Skin of body (tissue), 2 donors: ENCODE measurements around the gene SMIM43. TPM values are rescaled to one million over a fixed set of nuclear protein-coding genes. Genes with fewer than 3 reads are reported as not detected.
"Not testable (repeated sequence)": the region's sequence is repeated elsewhere in the genome, so short reads cannot be mapped to it uniquely, and the experiment has no call there.

Source experiments
- DNase-seq: peaks from one replicate; lab custom pipeline; 2025; lab: John Stamatoyannopoulos, UW
- total RNA-seq: library from RNA; depleted of rRNA; stranded (reverse); fragments of >200 nt; gene quantifications from one replicate; pipeline ENCODE4 v1.2.3, GENCODE V29; 2014

The SMIM43 gene
- total RNA-seq, 1 donor from 2014 or later, result 0.30 TPM

- no peak for DNase-seq
Observed at GRCh38 chr4:121736735-121737351, 28.1 kb downstream of the SMIM43 start.

- DNase-seq, result no peak
Observed at GRCh38 chr4:121734571-121734970, 30.4 kb downstream of the SMIM43 start.

- no peak for DNase-seq
Observed at GRCh38 chr4:121733942-121734341, 31.0 kb downstream of the SMIM43 start.

GRCh38 chr4:121729753-121730152 lies 35.2 kb downstream of the SMIM43 start:
- DNase-seq, result not testable (repeated sequence)

- DNase-seq, result no peak
Observed at GRCh38 chr4:121728798-121729226, 36.2 kb downstream of the SMIM43 start.

GRCh38 chr4:121728066-121728465 lies 36.9 kb downstream of the SMIM43 start:
- DNase-seq, result no peak

GRCh38 chr4:121726642-121727268 lies 38.2 kb downstream of the SMIM43 start:
- peak; percentile 40 for DNase-seq

GRCh38 chr4:121724671-121725070 lies 40.3 kb downstream of the SMIM43 start:
- no peak for DNase-seq

GRCh38 chr4:121721700-121722099 lies 43.3 kb downstream of the SMIM43 start:
- DNase-seq, result no peak

GRCh38 chr4:121720109-121720508 lies 44.9 kb downstream of the SMIM43 start:
- DNase-seq, result no peak

- no peak for DNase-seq
Observed at GRCh38 chr4:121717680-121718237, 47.2 kb downstream of the SMIM43 start.

GRCh38 chr4:121714548-121714947 lies 50.4 kb downstream of the SMIM43 start:
- no peak for DNase-seq

GRCh38 chr4:121712783-121713182 lies 52.2 kb downstream of the SMIM43 start:
- no peak for DNase-seq

GRCh38 chr4:121712001-121712651 lies 52.8 kb downstream of the SMIM43 start:
- DNase-seq, result no peak

GRCh38 chr4:121711263-121712000 lies 53.5 kb downstream of the SMIM43 start:
- DNase-seq, result peak; percentile 53

- DNase-seq, result no peak
Observed at GRCh38 chr4:121709766-121710405, 55.1 kb downstream of the SMIM43 start.

Other genes starting within 250 kb of the SMIM43 start
- gene ANXA5, start 68.2 kb downstream of the SMIM43 start, total RNA-seq, result 254 TPM
- gene EXOSC9, start 36.2 kb upstream of the SMIM43 start, total RNA-seq, result 22.2 TPM
- 18.4 TPM for gene CCNA2, start 58.7 kb upstream of the SMIM43 start, total RNA-seq
- 17.8 TPM for gene BBS7, start 105.3 kb upstream of the SMIM43 start, total RNA-seq
- 3.1 TPM for gene TRPC3, start 186.9 kb upstream of the SMIM43 start, total RNA-seq